WTC11 (cell line): ENCODE measurements around the gene RPTN. TPM values are rescaled to one million over a fixed set of nuclear protein-coding genes. Genes with fewer than 3 reads are reported as not detected.

Experiments
- ATAC-seq: fragments of 200-7000 bp; cut with Tn5 transposase; 2 replicates; pipeline ENCODE4 v1.10.0; 2021; ENCODE audit warnings: mild to moderate bottlenecking, moderate library complexity
- CTCF ChIA-PET: fragments of 300-600 bp; sonication (Branson Sonifier 250); formaldehyde crosslinking; loops from one replicate; lab custom pipeline; 2021; ENCODE audit warnings: antibody characterized with exemption; lab: Charles Lee
- POLR2A ChIA-PET: fragments of 350-600 bp; sonication (Branson Sonifier 250); formaldehyde crosslinking; loops from one replicate; lab custom pipeline; 2021; ENCODE audit warnings: antibody characterized with exemption; lab: Charles Lee
- DNase-seq: peaks from one replicate; pipeline ENCODE4 v3.0.0; 2021; ENCODE audit warnings: low spot score
- H3K27ac Mint-ChIP-seq: 2 replicates; pipeline ENCODE4 v1.8.0; 2021; ENCODE audit warnings: mixed read lengths
- H3K27me3 Mint-ChIP-seq: 2 replicates; pipeline ENCODE4 v1.8.0; 2021; ENCODE audit warnings: low read depth, mild to moderate bottlenecking, moderate library complexity, mixed read lengths
- H3K36me3 Mint-ChIP-seq: 2 replicates; pipeline ENCODE4 v1.8.0; 2021; ENCODE audit warnings: mixed read lengths
- H3K4me1 Mint-ChIP-seq: 2 replicates; pipeline ENCODE4 v1.8.0; 2022; ENCODE audit warnings: mixed read lengths
- H3K4me3 Mint-ChIP-seq: 2 replicates; pipeline ENCODE4 v1.8.0; 2021; ENCODE audit warnings: mild to moderate bottlenecking, moderate library complexity, mixed read lengths
- H3K9me3 Mint-ChIP-seq: 2 replicates; pipeline ENCODE4 v1.8.0; 2021; ENCODE audit warnings: mixed read lengths
- ESRRA ChIP-seq: sonication (generic); formaldehyde crosslinking; IDR thresholded peaks from 2 replicates; pipeline ENCODE4 v1.8.1; 2022; ENCODE audit warnings: mild to moderate bottlenecking, missing genetic modification reagents, borderline replicate concordance
- ETV6 ChIP-seq: sonication (generic); formaldehyde crosslinking; IDR thresholded peaks from 2 replicates; pipeline ENCODE4 v1.8.1; 2022; ENCODE audit warnings: mild to moderate bottlenecking, missing genetic modification reagents
- FOXK1 ChIP-seq: sonication (generic); formaldehyde crosslinking; IDR thresholded peaks from 2 replicates; pipeline ENCODE4 v1.8.0; 2022; ENCODE audit warnings: mild to moderate bottlenecking, moderate library complexity, missing genetic modification reagents
- GABPB1 ChIP-seq: sonication (generic); formaldehyde crosslinking; IDR thresholded peaks from 2 replicates; pipeline ENCODE4 v1.8.1; 2023; ENCODE audit warnings: mild to moderate bottlenecking, missing genetic modification reagents
- GTF2I ChIP-seq: fragments of 250-450 bp; sonication (Bioruptor Pico); conservative IDR thresholded peaks from 2 replicates; pipeline ENCODE4 v1.4.0; 2021; ENCODE audit warnings: mild to moderate bottlenecking
- IRF2 ChIP-seq: sonication (generic); formaldehyde crosslinking; IDR thresholded peaks from 2 replicates; pipeline ENCODE4 v1.8.0; 2022; ENCODE audit warnings: low read depth, missing genetic modification reagents, borderline replicate concordance
- JUN ChIP-seq: sonication (generic); formaldehyde crosslinking; IDR thresholded peaks from 2 replicates; pipeline ENCODE4 v1.8.0; 2023; ENCODE audit warnings: mild to moderate bottlenecking, missing genetic modification reagents
- OVOL2 ChIP-seq: fragments of 250-450 bp; sonication (Bioruptor Pico); IDR thresholded peaks from 2 replicates; pipeline ENCODE4 v1.9.0; 2021; ENCODE audit warnings: mild to moderate bottlenecking, borderline replicate concordance
- total RNA-seq: library from RNA; stranded (reverse); gene quantifications from 3 replicates; pipeline ENCODE4 v1.2.3, GENCODE V29; 2021
- TF ChIP-seq, protein P1 (sequence below): fragments of 200-600 bp; IDR thresholded peaks from 2 replicates; pipeline ENCODE4 v1.8.0; 2022; ENCODE audit warnings: antibody characterized with exemption
- TF ChIP-seq, protein P2 (sequence below): sonication (generic); formaldehyde crosslinking; IDR thresholded peaks from 2 replicates; pipeline ENCODE4 v1.8.0; 2023; ENCODE audit warnings: mild to moderate bottlenecking, missing genetic modification reagents
- TF ChIP-seq, protein P3 (sequence below): fragments of 250-450 bp; sonication (Bioruptor Pico); IDR thresholded peaks from 2 replicates; pipeline ENCODE4 v1.9.0; 2021; ENCODE audit warnings: mild to moderate bottlenecking

Gene RPTN
- total RNA-seq, 1 experiment from 2014 or later, result not detected

DNA sequence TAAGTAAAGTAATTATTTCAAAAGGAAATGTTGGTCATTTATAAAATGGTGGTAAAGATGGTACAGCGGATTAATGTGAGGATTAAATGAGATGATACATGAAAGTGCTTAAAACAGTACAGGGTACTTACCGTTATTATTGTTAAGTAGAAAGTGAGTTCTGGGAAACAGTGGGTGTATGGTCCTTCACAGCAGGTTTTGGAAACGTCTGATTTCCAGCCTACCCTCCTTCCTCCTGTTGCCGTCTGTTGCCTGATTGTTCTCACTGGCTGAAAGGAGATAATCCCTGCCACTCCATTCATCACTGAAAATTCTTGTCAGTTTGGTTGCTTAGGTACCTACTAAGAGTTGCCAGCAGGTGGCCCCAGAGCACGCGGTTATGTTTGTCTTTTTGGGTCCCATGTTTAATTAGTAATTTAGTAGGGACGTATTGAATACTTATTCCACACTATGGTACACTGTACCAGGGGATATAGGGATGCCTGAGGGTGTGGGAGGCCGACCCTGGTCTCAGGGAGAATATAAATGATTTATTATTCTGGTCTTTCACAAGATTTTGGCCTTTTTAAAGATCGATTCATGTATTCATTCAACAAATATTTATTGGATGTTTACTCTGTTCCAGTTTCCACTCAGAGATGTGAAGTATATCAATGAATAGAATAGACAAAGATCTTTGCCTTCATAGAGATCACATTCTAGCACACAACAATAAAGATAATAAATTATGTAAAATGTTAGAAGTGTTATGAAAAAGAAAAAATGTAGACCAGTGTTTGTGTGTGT lies 30.8 kb upstream of the RPTN start:
- H3K27me3 Mint-ChIP-seq, result peaks cover 14% of the 10 kb centered on the region
- peaks cover 24% of the 10 kb centered on the region for H3K36me3 Mint-ChIP-seq
- TF ChIP-seq OVOL2 (CRISPR knock-in tag), result no peak
- H3K9me3 Mint-ChIP-seq, result peaks cover 49% of the 10 kb centered on the region
- no peaks in the 10 kb centered on the region for H3K4me1 Mint-ChIP-seq
- ChIA-PET CTCF (interaction anchor here (0.7 to 2.0 kb wide), 3 partner anchors 106 to 269 kb away, joined by 3 to 9 read pairs (median 3); no protein-coding TSS in a partner anchor), POLR2A (no interaction called here)
- no peak overlapping the region for H3K4me3 Mint-ChIP-seq
- H3K27ac Mint-ChIP-seq, result no peak overlapping the region
- ATAC-seq (peak; percentile 54), DNase-seq (peak; percentile 49)

DNA sequence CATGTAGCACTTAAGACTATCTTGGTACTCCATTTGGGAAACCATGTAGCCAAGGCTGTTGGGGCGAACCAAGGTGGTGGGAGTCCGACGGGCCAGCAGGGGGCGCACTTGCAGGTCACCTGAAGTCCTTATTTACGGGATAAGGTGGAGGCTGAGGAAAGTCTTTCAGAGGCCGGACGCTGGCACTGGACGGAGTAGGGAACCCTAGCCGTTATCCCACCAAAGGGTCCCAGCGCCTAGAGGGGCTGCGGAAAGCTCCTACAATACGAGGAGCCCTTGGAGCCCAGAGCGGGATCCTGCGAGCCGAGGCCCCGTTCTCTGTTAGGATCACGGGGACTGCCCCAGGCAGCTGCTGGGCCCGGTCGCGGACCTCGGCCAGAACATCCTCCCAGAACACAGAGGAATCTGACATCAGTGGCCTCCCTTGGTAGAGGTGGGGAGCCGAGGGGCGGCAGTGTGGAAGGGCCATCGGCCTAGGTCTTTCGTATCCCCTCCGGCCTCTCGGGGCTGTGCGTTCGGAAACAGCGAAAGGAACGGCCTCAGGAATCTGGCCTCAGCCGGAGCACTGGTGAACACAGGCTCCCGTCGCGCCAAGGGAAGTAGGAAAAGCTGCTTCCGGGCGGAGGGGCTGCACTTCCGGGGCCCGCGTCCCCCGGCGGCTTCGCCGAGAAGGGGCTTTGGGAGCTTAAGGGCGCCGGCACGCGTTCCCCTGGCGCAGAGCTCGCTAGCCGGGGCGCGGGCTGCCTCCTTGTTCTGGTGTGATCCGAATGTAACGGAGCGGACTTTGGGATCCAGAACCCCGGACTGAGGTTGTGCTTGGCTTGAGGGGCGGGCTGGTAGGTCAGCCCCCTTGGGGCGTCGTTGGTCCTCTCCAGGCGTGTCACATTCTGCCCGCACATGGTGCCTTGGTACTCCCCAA lies 29.9 kb upstream of the RPTN start:
- CTCF ChIA-PET, result interaction anchor here (0.7 to 2.0 kb wide), 4 partner anchors 62 to 269 kb away, joined by 3 to 9 read pairs (median 3); no protein-coding TSS in a partner anchor
- POLR2A ChIA-PET, result no interaction called here
- H3K36me3 Mint-ChIP-seq, result peaks cover 16% of the 10 kb centered on the region
- TF ChIP-seq, protein P1, sequence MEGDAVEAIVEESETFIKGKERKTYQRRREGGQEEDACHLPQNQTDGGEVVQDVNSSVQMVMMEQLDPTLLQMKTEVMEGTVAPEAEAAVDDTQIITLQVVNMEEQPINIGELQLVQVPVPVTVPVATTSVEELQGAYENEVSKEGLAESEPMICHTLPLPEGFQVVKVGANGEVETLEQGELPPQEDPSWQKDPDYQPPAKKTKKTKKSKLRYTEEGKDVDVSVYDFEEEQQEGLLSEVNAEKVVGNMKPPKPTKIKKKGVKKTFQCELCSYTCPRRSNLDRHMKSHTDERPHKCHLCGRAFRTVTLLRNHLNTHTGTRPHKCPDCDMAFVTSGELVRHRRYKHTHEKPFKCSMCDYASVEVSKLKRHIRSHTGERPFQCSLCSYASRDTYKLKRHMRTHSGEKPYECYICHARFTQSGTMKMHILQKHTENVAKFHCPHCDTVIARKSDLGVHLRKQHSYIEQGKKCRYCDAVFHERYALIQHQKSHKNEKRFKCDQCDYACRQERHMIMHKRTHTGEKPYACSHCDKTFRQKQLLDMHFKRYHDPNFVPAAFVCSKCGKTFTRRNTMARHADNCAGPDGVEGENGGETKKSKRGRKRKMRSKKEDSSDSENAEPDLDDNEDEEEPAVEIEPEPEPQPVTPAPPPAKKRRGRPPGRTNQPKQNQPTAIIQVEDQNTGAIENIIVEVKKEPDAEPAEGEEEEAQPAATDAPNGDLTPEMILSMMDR, result peak; percentile 71
- no peak for TF ChIP-seq GTF2I (CRISPR knock-in tag)
- ATAC-seq, result peak; percentile 66
- peak; percentile 63 for DNase-seq
- H3K4me1 Mint-ChIP-seq, result no peaks in the 10 kb centered on the region
- peaks cover 17% of the 10 kb centered on the region for H3K27me3 Mint-ChIP-seq
- no peak overlapping the region for H3K4me3 Mint-ChIP-seq
- peaks cover 45% of the 10 kb centered on the region for H3K9me3 Mint-ChIP-seq
- no peak overlapping the region for H3K27ac Mint-ChIP-seq

DNA sequence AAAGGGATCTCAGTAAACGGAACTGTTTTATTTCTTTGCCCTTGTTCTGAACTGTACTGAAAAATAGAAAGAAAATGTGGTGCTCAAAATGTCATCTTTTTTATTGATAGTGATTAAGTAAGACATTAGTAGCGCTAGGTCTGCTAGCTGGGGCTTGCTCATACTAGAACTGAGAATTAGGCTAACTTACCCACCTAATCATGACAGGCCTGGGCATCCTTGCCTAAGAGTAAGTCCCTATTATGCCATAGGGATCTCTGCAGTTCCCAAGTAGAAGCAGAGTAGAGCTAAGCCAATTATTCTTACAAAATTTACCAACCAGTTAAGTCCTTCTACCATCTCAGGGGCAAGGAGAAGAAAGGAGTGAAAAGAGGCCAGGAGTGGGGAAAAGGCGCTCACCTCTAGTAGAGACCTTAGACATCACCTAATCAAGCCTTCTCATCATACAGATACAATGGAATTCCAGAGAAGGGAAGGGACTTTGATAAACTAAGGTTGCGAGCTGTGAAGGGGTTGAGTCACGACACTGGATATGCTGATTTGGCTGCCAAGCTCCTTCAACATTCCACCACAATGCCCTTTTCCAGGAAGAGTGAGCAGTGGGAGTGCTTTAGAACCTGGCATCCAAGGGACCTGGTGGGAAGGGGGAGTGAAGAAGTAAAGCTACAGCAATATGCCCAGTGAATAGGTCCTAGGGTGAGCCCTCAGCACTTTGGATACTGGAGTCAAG lies 27.7 kb upstream of the RPTN start:
- ATAC-seq (no peak), DNase-seq (no peak)
- H3K4me1 Mint-ChIP-seq, result no peaks in the 10 kb centered on the region
- H3K9me3 Mint-ChIP-seq, result peaks cover 28% of the 10 kb centered on the region
- peaks cover 4% of the 10 kb centered on the region for H3K36me3 Mint-ChIP-seq
- H3K27ac Mint-ChIP-seq, result no peak overlapping the region
- peaks cover 13% of the 10 kb centered on the region for H3K27me3 Mint-ChIP-seq
- POLR2A ChIA-PET, result no interaction called here
- CTCF ChIA-PET, result interaction anchor here (1.1 to 3.7 kb wide), 6 partner anchors 10 to 272 kb away, joined by 3 to 23 read pairs (median 6); no protein-coding TSS in a partner anchor
- no peak for TF ChIP-seq FOXK1 (CRISPR knock-in tag)
- TF ChIP-seq, protein P1, result no peak
- no peak for TF ChIP-seq GABPB1 (CRISPR knock-in tag)
- TF ChIP-seq JUN (CRISPR knock-in tag), result no peak
- TF ChIP-seq IRF2 (CRISPR knock-in tag), result no peak
- TF ChIP-seq ESRRA, result no peak
- TF ChIP-seq, protein P2, sequence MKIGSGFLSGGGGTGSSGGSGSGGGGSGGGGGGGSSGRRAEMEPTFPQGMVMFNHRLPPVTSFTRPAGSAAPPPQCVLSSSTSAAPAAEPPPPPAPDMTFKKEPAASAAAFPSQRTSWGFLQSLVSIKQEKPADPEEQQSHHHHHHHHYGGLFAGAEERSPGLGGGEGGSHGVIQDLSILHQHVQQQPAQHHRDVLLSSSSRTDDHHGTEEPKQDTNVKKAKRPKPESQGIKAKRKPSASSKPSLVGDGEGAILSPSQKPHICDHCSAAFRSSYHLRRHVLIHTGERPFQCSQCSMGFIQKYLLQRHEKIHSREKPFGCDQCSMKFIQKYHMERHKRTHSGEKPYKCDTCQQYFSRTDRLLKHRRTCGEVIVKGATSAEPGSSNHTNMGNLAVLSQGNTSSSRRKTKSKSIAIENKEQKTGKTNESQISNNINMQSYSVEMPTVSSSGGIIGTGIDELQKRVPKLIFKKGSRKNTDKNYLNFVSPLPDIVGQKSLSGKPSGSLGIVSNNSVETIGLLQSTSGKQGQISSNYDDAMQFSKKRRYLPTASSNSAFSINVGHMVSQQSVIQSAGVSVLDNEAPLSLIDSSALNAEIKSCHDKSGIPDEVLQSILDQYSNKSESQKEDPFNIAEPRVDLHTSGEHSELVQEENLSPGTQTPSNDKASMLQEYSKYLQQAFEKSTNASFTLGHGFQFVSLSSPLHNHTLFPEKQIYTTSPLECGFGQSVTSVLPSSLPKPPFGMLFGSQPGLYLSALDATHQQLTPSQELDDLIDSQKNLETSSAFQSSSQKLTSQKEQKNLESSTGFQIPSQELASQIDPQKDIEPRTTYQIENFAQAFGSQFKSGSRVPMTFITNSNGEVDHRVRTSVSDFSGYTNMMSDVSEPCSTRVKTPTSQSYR (CRISPR knock-in tag), result no peak
- TF ChIP-seq, protein P3, sequence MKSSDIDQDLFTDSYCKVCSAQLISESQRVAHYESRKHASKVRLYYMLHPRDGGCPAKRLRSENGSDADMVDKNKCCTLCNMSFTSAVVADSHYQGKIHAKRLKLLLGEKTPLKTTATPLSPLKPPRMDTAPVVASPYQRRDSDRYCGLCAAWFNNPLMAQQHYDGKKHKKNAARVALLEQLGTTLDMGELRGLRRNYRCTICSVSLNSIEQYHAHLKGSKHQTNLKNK (CRISPR knock-in tag), result no peak
- no peak for TF ChIP-seq ETV6
- no peak overlapping the region for H3K4me3 Mint-ChIP-seq
